HEK293 (cell line): ENCODE results near the gene IFRD2.

Experiments used
- BCL11B ChIP-seq: fragments of 450-650 bp; formaldehyde crosslinking; IDR thresholded peaks from 2 replicates; pipeline ENCODE4 v1.5.1; 2016; ENCODE audit warnings: low read depth, missing biosample characterization, missing genetic modification characterization
- CTCF ChIP-seq: fragments of 450-650 bp; formaldehyde crosslinking; IDR thresholded peaks from 2 replicates; pipeline ENCODE4 v1.5.1; 2016; ENCODE audit warnings: missing biosample characterization, missing genetic modification characterization
- GLI4 ChIP-seq: fragments of 450-650 bp; formaldehyde crosslinking; IDR thresholded peaks from 2 replicates; pipeline ENCODE4 v1.5.1; 2016; ENCODE audit warnings: missing biosample characterization, missing genetic modification characterization
- HIC1 ChIP-seq: fragments of 450-650 bp; formaldehyde crosslinking; IDR thresholded peaks from 2 replicates; pipeline ENCODE4 v1.5.1; 2016; ENCODE audit warnings: missing biosample characterization, missing genetic modification characterization
- HOXC10 ChIP-seq: sonication (generic); formaldehyde crosslinking; IDR thresholded peaks from 2 replicates; pipeline ENCODE4 v1.8.1; 2023; ENCODE audit warnings: mild to moderate bottlenecking, missing genetic modification reagents
- PRDM2 ChIP-seq: fragments of 450-650 bp; formaldehyde crosslinking; IDR thresholded peaks from 2 replicates; pipeline ENCODE4 v1.5.1; 2016; ENCODE audit warnings: missing biosample characterization, missing genetic modification characterization, borderline replicate concordance
- SETDB1 ChIP-seq: IDR thresholded peaks from one replicate; pipeline ENCODE4 v1.6.1; 2017; ENCODE audit warnings: mild to moderate bottlenecking, low read length, moderate library complexity, mixed read lengths; ENCODE audit not compliant: insufficient read length
- SP2 ChIP-seq: fragments of 450-650 bp; formaldehyde crosslinking; IDR thresholded peaks from 2 replicates; pipeline ENCODE4 v1.5.1; 2016; ENCODE audit warnings: missing biosample characterization, missing genetic modification characterization
- ZFP37 ChIP-seq: fragments of 450-650 bp; formaldehyde crosslinking; IDR thresholded peaks from 2 replicates; pipeline ENCODE4 v1.5.1; 2016; ENCODE audit warnings: missing biosample characterization, missing genetic modification characterization
- ZNF184 ChIP-seq: fragments of 450-650 bp; IDR thresholded peaks from 2 replicates; pipeline ENCODE4 v1.5.1; 2018; ENCODE audit warnings: missing biosample characterization, mild to moderate bottlenecking, missing genetic modification characterization
- ZNF280D ChIP-seq: fragments of 450-650 bp; formaldehyde crosslinking; IDR thresholded peaks from 2 replicates; pipeline ENCODE4 v1.5.1; 2016; ENCODE audit warnings: missing biosample characterization, missing genetic modification characterization

GRCh38 chr3:50323614-50324199, 31.5 kb upstream of the IFRD2 start:
- no peak for TF ChIP-seq CTCF (tag by site-specific recombination)
- TF ChIP-seq SETDB1 = no peak
- TF ChIP-seq ZNF280D (tag by site-specific recombination) = no peak
- no peak for TF ChIP-seq HIC1 (tag by site-specific recombination)
- TF ChIP-seq SP2 (tag by site-specific recombination) = no peak
- no peak for TF ChIP-seq HOXC10
- TF ChIP-seq ZFP37 = no peak
- no peak for TF ChIP-seq PRDM2 (tag by site-specific recombination)
- TF ChIP-seq ZNF184 (tag by site-specific recombination) = no peak
- no peak for TF ChIP-seq GLI4 (tag by site-specific recombination)
- TF ChIP-seq BCL11B (tag by site-specific recombination) = no peak
